Measurements from ENCODE around the gene ZDHHC17.

DNA sequence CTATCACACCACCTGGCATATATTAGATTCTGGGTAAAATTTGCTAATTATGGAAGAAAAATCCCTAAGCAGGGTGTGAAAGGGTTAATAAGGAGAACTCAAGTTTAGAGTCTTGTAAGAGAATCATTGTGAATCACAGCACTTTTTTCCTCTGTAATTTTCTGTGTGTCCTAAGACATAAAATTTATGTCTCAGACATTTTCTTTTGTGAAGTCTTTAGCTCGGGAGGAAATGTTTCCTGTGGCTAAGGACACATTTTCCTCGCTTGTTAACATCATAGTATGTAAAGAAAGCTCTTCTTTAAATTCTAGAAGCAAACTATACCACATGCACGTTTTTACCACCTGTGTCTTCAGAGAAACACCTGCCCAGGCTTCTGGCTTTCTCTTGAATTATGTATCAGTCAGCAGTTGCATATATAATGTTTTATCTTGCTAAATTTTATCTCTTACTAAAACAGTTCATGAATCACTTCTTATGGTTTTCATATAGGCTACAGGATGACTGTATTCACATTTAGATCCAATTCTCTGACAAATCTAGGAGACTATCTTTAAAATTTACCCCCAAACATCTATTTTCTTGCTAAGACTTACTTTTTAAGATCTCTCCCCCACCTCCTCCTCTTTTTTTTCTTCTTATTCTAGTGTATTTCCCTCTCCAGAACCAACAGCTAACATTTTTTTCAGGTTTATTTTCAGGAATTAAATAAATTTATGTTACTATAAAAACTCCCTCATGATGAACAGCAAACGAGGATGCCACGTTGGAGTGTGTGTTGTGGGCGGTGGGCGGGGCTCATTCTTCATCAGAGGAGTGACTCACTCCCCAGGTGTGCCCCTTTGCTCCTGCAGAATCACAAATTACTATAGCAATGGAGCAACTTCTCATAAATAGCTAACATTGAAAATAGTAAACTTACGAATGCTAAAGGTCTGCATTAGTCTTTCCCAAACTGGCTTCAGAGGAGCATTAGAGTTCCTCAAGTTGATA, 126.5 kb downstream of the ZDHHC17 start:
- no peak for TF ChIP-seq EZH2 (IDR thresholded peaks at IDR 0.05; ENCODE audit: low read length)
- TF ChIP-seq, protein P1, sequence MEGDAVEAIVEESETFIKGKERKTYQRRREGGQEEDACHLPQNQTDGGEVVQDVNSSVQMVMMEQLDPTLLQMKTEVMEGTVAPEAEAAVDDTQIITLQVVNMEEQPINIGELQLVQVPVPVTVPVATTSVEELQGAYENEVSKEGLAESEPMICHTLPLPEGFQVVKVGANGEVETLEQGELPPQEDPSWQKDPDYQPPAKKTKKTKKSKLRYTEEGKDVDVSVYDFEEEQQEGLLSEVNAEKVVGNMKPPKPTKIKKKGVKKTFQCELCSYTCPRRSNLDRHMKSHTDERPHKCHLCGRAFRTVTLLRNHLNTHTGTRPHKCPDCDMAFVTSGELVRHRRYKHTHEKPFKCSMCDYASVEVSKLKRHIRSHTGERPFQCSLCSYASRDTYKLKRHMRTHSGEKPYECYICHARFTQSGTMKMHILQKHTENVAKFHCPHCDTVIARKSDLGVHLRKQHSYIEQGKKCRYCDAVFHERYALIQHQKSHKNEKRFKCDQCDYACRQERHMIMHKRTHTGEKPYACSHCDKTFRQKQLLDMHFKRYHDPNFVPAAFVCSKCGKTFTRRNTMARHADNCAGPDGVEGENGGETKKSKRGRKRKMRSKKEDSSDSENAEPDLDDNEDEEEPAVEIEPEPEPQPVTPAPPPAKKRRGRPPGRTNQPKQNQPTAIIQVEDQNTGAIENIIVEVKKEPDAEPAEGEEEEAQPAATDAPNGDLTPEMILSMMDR (optimal IDR thresholded peaks at IDR 0.05 in 1 of 3, IDR thresholded peaks at IDR 0.05 in 1 of 3, conservative IDR thresholded peaks at IDR 0.05 in 1 of 3; ENCODE audit: extremely low read depth in 1 of 3, insufficient read depth in 2 of 3, low read length in 3 of 3), result no peak
